ENCODE measurements around the gene SYNPO2. TPM values are rescaled to one million over a fixed set of nuclear protein-coding genes. Genes with fewer than 3 reads are reported as not detected.
"Not testable (repeated sequence)": the region's sequence is repeated elsewhere in the genome, so short reads cannot be mapped to it uniquely, and the experiment has no call there.

The SYNPO2 gene
- total RNA-seq, 1 donor from 2014 or later: 0.26 TPM

DNA sequence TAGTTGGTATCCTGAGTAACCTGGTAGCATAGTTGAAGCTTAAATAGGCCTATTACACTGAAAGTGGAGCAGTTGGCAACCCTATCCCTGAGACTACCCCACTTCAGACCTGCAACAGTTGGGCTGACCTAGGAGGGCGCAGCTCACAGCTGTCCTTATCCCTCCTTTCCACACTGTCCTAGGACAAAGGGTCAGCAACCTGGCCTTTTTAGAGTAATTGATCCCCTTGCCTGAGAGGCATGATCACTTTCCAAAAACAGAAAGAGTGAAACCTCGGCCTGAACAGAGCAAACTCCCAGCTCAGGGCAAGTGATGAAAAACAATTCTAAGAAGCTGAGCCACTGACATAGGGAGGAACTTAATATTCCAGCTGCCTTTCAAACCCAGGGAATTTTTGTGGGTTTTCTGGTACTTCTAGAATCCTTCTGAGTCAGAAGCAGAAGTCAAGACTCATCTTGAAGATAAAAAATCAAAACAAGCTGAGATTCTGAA, 152.1 kb downstream of the SYNPO2 start:
- no peaks in the 10 kb centered on the region for H3K36me3 ChIP-seq (ENCODE audit: control insufficient read depth, insufficient read depth, low read length)
- no peak overlapping the region for H3K4me3 ChIP-seq (ENCODE audit: low read depth, low read length)
- TF ChIP-seq, protein P1, sequence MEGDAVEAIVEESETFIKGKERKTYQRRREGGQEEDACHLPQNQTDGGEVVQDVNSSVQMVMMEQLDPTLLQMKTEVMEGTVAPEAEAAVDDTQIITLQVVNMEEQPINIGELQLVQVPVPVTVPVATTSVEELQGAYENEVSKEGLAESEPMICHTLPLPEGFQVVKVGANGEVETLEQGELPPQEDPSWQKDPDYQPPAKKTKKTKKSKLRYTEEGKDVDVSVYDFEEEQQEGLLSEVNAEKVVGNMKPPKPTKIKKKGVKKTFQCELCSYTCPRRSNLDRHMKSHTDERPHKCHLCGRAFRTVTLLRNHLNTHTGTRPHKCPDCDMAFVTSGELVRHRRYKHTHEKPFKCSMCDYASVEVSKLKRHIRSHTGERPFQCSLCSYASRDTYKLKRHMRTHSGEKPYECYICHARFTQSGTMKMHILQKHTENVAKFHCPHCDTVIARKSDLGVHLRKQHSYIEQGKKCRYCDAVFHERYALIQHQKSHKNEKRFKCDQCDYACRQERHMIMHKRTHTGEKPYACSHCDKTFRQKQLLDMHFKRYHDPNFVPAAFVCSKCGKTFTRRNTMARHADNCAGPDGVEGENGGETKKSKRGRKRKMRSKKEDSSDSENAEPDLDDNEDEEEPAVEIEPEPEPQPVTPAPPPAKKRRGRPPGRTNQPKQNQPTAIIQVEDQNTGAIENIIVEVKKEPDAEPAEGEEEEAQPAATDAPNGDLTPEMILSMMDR (IDR thresholded peaks at IDR 0.05; ENCODE audit: insufficient read depth, low read length, severe bottlenecking): no peak
- DNase-seq (ENCODE audit: low read depth) (peak; percentile 62), FAIRE-seq (no peak)
- no peaks in the 10 kb centered on the region for H3K27me3 ChIP-seq (ENCODE audit: control insufficient read depth, insufficient read depth, low read length)

- DNase-seq (ENCODE audit: low read depth): no peak
- no peak for FAIRE-seq
- Histone ChIP-seq H3K27me3 (ENCODE audit: control insufficient read depth, insufficient read depth, low read length) (no peaks in the 10 kb centered on the region), H3K36me3 (ENCODE audit: control insufficient read depth, insufficient read depth, low read length) (no peaks in the 10 kb centered on the region), H3K4me3 (ENCODE audit: low read depth, low read length) (no peak overlapping the region)
- TF ChIP-seq, protein P1 (IDR thresholded peaks at IDR 0.05; ENCODE audit: insufficient read depth, low read length, severe bottlenecking): no peak
Observed at GRCh38 chr4:119041396-119041795, 152.7 kb downstream of the SYNPO2 start.

DNA sequence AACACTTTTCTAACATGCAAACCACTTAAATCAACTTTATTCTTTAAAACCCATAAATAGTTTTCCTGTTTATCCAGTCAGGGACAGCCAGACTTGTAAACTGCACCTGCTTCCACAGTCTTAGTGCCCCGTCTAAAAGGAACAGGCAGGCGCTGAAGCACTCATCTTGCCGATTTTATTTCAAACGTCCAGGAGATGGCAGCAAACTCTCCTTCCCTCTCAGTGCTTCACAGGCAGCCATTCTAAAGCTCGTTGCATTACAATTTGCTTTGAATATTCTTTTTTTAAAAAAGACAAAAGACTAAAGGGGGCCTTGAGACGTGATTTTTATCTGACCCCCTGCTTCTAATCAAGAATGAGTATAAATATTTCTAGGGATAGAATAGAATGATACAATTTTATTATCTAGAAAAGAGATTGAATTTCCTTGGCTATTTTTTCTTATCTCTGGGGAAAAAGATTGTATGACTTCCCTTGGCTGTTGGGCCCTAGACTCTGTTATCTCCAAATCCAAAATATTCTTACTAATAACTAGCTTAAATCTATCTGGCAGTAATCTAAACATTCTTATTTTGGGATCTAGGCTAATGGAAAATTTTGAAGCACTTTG, 153.4 kb downstream of the SYNPO2 start:
- Histone ChIP-seq H3K36me3 (ENCODE audit: control insufficient read depth, insufficient read depth, low read length) (no peaks in the 10 kb centered on the region), H3K4me3 (ENCODE audit: low read depth, low read length) (no peak overlapping the region), H3K27me3 (ENCODE audit: control insufficient read depth, insufficient read depth, low read length) (no peaks in the 10 kb centered on the region)
- FAIRE-seq (no peak), DNase-seq (ENCODE audit: low read depth) (peak; percentile 76)
- TF ChIP-seq, protein P1 (IDR thresholded peaks at IDR 0.05; ENCODE audit: insufficient read depth, low read length, severe bottlenecking): peak; percentile 61

GRCh38 chr4:119046263-119046662, 157.6 kb downstream of the SYNPO2 start:
- FAIRE-seq: no peak
- no peak for DNase-seq (ENCODE audit: low read depth)
- no peaks in the 10 kb centered on the region for H3K36me3 ChIP-seq (ENCODE audit: control insufficient read depth, insufficient read depth, low read length)
- TF ChIP-seq, protein P1 (IDR thresholded peaks at IDR 0.05; ENCODE audit: insufficient read depth, low read length, severe bottlenecking): no peak
- H3K27me3 ChIP-seq (ENCODE audit: control insufficient read depth, insufficient read depth, low read length): no peaks in the 10 kb centered on the region
- H3K4me3 ChIP-seq (ENCODE audit: low read depth, low read length): no peak overlapping the region

DNA sequence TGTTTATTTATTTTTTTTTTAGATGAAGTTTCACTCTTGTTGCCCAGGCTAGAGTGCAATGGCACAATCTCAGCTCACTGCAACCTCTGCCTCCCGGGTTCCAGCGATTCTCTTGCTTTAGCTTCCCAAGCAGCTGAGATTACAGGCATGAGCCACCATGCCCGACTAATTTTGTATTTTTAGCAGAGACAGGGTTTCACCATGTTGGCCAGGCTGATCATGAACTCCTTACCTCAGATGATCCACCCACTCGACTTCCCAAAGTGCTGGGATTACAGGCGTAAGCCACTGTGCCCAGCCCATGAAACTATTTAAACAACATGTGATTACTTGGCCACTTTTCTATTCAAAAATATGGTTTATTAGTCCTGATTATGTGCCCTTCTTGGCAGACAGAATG, 158.4 kb downstream of the SYNPO2 start:
- H3K4me3 ChIP-seq (ENCODE audit: low read depth, low read length); FAIRE-seq; H3K36me3 ChIP-seq (ENCODE audit: control insufficient read depth, insufficient read depth, low read length); H3K27me3 ChIP-seq (ENCODE audit: control insufficient read depth, insufficient read depth, low read length); DNase-seq (ENCODE audit: low read depth): not testable (repeated sequence)

DNA sequence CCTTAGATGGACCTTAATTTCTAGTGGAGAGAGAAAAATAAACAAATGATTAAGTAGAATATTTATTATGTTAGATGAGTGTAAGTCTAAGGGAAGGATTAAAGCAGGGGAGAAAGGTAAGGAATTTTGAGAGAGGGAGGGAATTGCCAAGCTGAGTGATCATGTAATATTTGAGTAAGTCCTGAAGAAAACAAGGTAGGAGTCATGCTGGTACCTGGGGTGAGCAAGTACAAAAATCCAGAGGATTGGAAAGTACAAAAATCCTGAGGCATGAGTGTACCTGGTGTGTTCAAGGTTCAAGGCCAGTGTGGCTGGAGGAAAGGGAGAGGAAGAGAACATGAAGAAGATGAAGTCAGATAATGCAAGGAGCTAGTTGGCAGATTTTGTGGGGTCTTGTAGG, 159.8 kb downstream of the SYNPO2 start:
- Histone ChIP-seq H3K27me3 (ENCODE audit: control insufficient read depth, insufficient read depth, low read length) (no peaks in the 10 kb centered on the region), H3K36me3 (ENCODE audit: control insufficient read depth, insufficient read depth, low read length) (no peaks in the 10 kb centered on the region), H3K4me3 (ENCODE audit: low read depth, low read length) (no peak overlapping the region)
- TF ChIP-seq, protein P1 (IDR thresholded peaks at IDR 0.05; ENCODE audit: insufficient read depth, low read length, severe bottlenecking): no peak
- DNase-seq (ENCODE audit: low read depth) (peak; percentile 76), FAIRE-seq (no peak)
